ENCODE results near the gene GTPBP4. TPM values are rescaled to one million over a fixed set of nuclear protein-coding genes. Genes with fewer than 3 reads are reported as not detected.

The GTPBP4 gene
- total and polyA plus RNA-seq, 9 of the 15 experiments (the other 6 are each of a cell fraction or from before 2014, with no cell fraction given) = 79.0 to 155 (median 128) TPM

GRCh38 chr10:978826-979421 is 9.3 kb upstream of the GTPBP4 start (continued):
- TF ChIP-seq ZNF655 (CRISPR knock-in tag; IDR thresholded peaks at IDR 0.05) (no peak), TRIM24 (IDR thresholded peaks at IDR 0.05) (peak in 1 of 2 experiments; percentile 91; a peak in 2 of 4 replicates), FOXO4 (CRISPR knock-in tag; IDR thresholded peaks at IDR 0.05) (no peak), ARNT (IDR thresholded peaks at IDR 0.05) (peak in 1 of 2 experiments; percentile 27; a peak in 1 of 4 replicates), HDAC8 (tag; IDR thresholded peaks at IDR 0.05) (no peak), ZNF280A (IDR thresholded peaks at IDR 0.05; ENCODE audit: low read depth, partially characterized antibody) (peak; percentile 56), MAFF (IDR thresholded peaks at IDR 0.05; ENCODE audit: low read length) (no peak), CBX3 (IDR thresholded peaks at IDR 0.05; ENCODE audit: borderline replicate concordance in 1 of 2, low read length in 2 of 2) (peak; percentile 43 to 100), SNIP1 (IDR thresholded peaks at IDR 0.05; ENCODE audit: low read depth) (no peak), TRIM28 (IDR thresholded peaks at IDR 0.05) (peak; percentile 99), ZNF212 (CRISPR knock-in tag; IDR thresholded peaks at IDR 0.05) (no peak), STAT5A (IDR thresholded peaks at IDR 0.05; ENCODE audit: borderline replicate concordance, low read length) (no peak), EHMT2 (IDR thresholded peaks at IDR 0.05) (peak; percentile 61; the same call in 1 of the 2 replicates), XRCC3 (IDR thresholded peaks at IDR 0.05) (peak; percentile 87), GATA2 (CRISPR knock-in tag; IDR thresholded peaks at IDR 0.05) (peak; percentile 75), KDM5B (IDR thresholded peaks at IDR 0.05; ENCODE audit: insufficient replicate concordance, low read depth, low read length) (no peak), ZFP30 (CRISPR knock-in tag; IDR thresholded peaks at IDR 0.05; ENCODE audit: borderline replicate concordance) (no peak), SRSF1 (IDR thresholded peaks at IDR 0.05; ENCODE audit: low read depth, low read length) (no peak), ELF1 (tag; IDR thresholded peaks at IDR 0.05) (no peak), SMC3 (conservative IDR thresholded peaks at IDR 0.05; ENCODE audit: insufficient read depth, low read depth, low read length) (no peak), CBX1 (IDR thresholded peaks at IDR 0.05; ENCODE audit: low read depth) (peak; percentile 91; the same call in 1 of the 2 replicates), ZNF764 (CRISPR knock-in tag; IDR thresholded peaks at IDR 0.05; ENCODE audit: low read depth) (no peak)

All from K562 (cell line).